ENCODE data around the gene TTC34. TPM values are rescaled to one million over a fixed set of nuclear protein-coding genes. Genes with fewer than 3 reads are reported as not detected.
"Not testable (repeated sequence)": the region's sequence is repeated elsewhere in the genome, so short reads cannot be mapped to it uniquely, and the experiment has no call there.

TTC34 gene
- total RNA-seq, 2 experiments from 2014 or later = 0.79 to 0.81 TPM

GRCh38 chr1:2750041-2750680 is 51.3 kb downstream of the TTC34 start:
- ATAC-seq; POLR2A ChIA-PET; H3K4me3 Mint-ChIP-seq; H3K9me3 Mint-ChIP-seq; DNase-seq; intact Hi-C loops (cut with micrococcal nuclease); CTCF ChIA-PET; H3K27ac Mint-ChIP-seq; H3K27me3 Mint-ChIP-seq; H3K36me3 Mint-ChIP-seq (ENCODE audit: low read depth); H3K4me1 Mint-ChIP-seq (ENCODE audit: low read depth): not testable (repeated sequence)

GRCh38 chr1:2748626-2749025 is 52.9 kb downstream of the TTC34 start:
- H3K4me1 Mint-ChIP-seq (ENCODE audit: low read depth); CTCF ChIA-PET; intact Hi-C loops (cut with micrococcal nuclease); DNase-seq; ATAC-seq; H3K4me3 Mint-ChIP-seq; H3K9me3 Mint-ChIP-seq; H3K36me3 Mint-ChIP-seq (ENCODE audit: low read depth); H3K27ac Mint-ChIP-seq; H3K27me3 Mint-ChIP-seq; POLR2A ChIA-PET: not testable (repeated sequence)

GRCh38 chr1:2694796-2695195 is 106.7 kb downstream of the TTC34 start:
- ATAC-seq; H3K9me3 Mint-ChIP-seq; DNase-seq; H3K27ac Mint-ChIP-seq; POLR2A ChIA-PET; CTCF ChIA-PET; H3K36me3 Mint-ChIP-seq (ENCODE audit: low read depth); H3K27me3 Mint-ChIP-seq; intact Hi-C loops (cut with micrococcal nuclease); H3K4me1 Mint-ChIP-seq (ENCODE audit: low read depth); H3K4me3 Mint-ChIP-seq: not testable (repeated sequence)

- CTCF ChIA-PET; ATAC-seq; H3K4me1 Mint-ChIP-seq (ENCODE audit: low read depth); H3K9me3 Mint-ChIP-seq; intact Hi-C loops (cut with micrococcal nuclease); H3K27me3 Mint-ChIP-seq; H3K36me3 Mint-ChIP-seq (ENCODE audit: low read depth); POLR2A ChIA-PET; H3K4me3 Mint-ChIP-seq; H3K27ac Mint-ChIP-seq: not testable (repeated sequence)
- DNase-seq = peak; percentile 0
Measured at GRCh38 chr1:2690180-2690579, 111.3 kb downstream of the TTC34 start.

GRCh38 chr1:2688336-2688665 is 113.2 kb downstream of the TTC34 start:
- H3K4me3 Mint-ChIP-seq; POLR2A ChIA-PET; H3K9me3 Mint-ChIP-seq; CTCF ChIA-PET; DNase-seq; H3K27me3 Mint-ChIP-seq; H3K4me1 Mint-ChIP-seq (ENCODE audit: low read depth); H3K36me3 Mint-ChIP-seq (ENCODE audit: low read depth); intact Hi-C loops (cut with micrococcal nuclease); H3K27ac Mint-ChIP-seq; ATAC-seq: not testable (repeated sequence)

GRCh38 chr1:2687638-2688335 is 113.7 kb downstream of the TTC34 start:
- H3K4me3 Mint-ChIP-seq; H3K9me3 Mint-ChIP-seq; H3K36me3 Mint-ChIP-seq (ENCODE audit: low read depth); ATAC-seq; CTCF ChIA-PET; H3K27ac Mint-ChIP-seq; intact Hi-C loops (cut with micrococcal nuclease); H3K27me3 Mint-ChIP-seq; POLR2A ChIA-PET; H3K4me1 Mint-ChIP-seq (ENCODE audit: low read depth): not testable (repeated sequence)
- DNase-seq = peak; percentile 1

GRCh38 chr1:2687174-2687591 is 114.3 kb downstream of the TTC34 start:
- DNase-seq = peak; percentile 0
- H3K36me3 Mint-ChIP-seq (ENCODE audit: low read depth); H3K9me3 Mint-ChIP-seq; H3K27me3 Mint-ChIP-seq; intact Hi-C loops (cut with micrococcal nuclease); POLR2A ChIA-PET; H3K4me3 Mint-ChIP-seq; H3K4me1 Mint-ChIP-seq (ENCODE audit: low read depth); CTCF ChIA-PET; H3K27ac Mint-ChIP-seq; ATAC-seq: not testable (repeated sequence)

- H3K36me3 Mint-ChIP-seq (ENCODE audit: low read depth); H3K27me3 Mint-ChIP-seq; H3K4me1 Mint-ChIP-seq (ENCODE audit: low read depth); CTCF ChIA-PET; H3K27ac Mint-ChIP-seq; ATAC-seq; H3K9me3 Mint-ChIP-seq; intact Hi-C loops (cut with micrococcal nuclease); POLR2A ChIA-PET; H3K4me3 Mint-ChIP-seq: not testable (repeated sequence)
- peak; percentile 0 for DNase-seq
Measured at GRCh38 chr1:2686091-2686863, 115.2 kb downstream of the TTC34 start.

GRCh38 chr1:2685671-2686070 is 115.8 kb downstream of the TTC34 start:
- H3K27ac Mint-ChIP-seq; ATAC-seq; H3K4me1 Mint-ChIP-seq (ENCODE audit: low read depth); H3K36me3 Mint-ChIP-seq (ENCODE audit: low read depth); POLR2A ChIA-PET; DNase-seq; intact Hi-C loops (cut with micrococcal nuclease); H3K9me3 Mint-ChIP-seq; CTCF ChIA-PET; H3K27me3 Mint-ChIP-seq; H3K4me3 Mint-ChIP-seq: not testable (repeated sequence)

GRCh38 chr1:2684878-2685277 is 116.6 kb downstream of the TTC34 start:
- intact Hi-C loops (cut with micrococcal nuclease); H3K4me3 Mint-ChIP-seq; CTCF ChIA-PET; H3K4me1 Mint-ChIP-seq (ENCODE audit: low read depth); H3K27ac Mint-ChIP-seq; H3K27me3 Mint-ChIP-seq; DNase-seq; ATAC-seq; H3K36me3 Mint-ChIP-seq (ENCODE audit: low read depth); POLR2A ChIA-PET; H3K9me3 Mint-ChIP-seq: not testable (repeated sequence)

- H3K4me3 Mint-ChIP-seq; H3K27ac Mint-ChIP-seq; ATAC-seq; intact Hi-C loops (cut with micrococcal nuclease); CTCF ChIA-PET; H3K27me3 Mint-ChIP-seq; H3K9me3 Mint-ChIP-seq; H3K36me3 Mint-ChIP-seq (ENCODE audit: low read depth); H3K4me1 Mint-ChIP-seq (ENCODE audit: low read depth); POLR2A ChIA-PET: not testable (repeated sequence)
- peak; percentile 7 for DNase-seq
Measured at GRCh38 chr1:2684000-2684399, 117.5 kb downstream of the TTC34 start.

- peak; percentile 0 for DNase-seq
- H3K9me3 Mint-ChIP-seq; intact Hi-C loops (cut with micrococcal nuclease); CTCF ChIA-PET; POLR2A ChIA-PET; H3K4me1 Mint-ChIP-seq (ENCODE audit: low read depth); H3K4me3 Mint-ChIP-seq; H3K36me3 Mint-ChIP-seq (ENCODE audit: low read depth); ATAC-seq; H3K27ac Mint-ChIP-seq; H3K27me3 Mint-ChIP-seq: not testable (repeated sequence)
Measured at GRCh38 chr1:2683321-2683741, 118.2 kb downstream of the TTC34 start.
